OCI-LY1 (cell line): ENCODE measurements around the gene PILRA.

Experiments
- EZH2 ChIP-seq: fragments of 200-600 bp; sonication (generic), shearing (Covaris generic); IDR thresholded peaks from 2 replicates; pipeline ENCODE4 v1.8.0; 2017; ENCODE audit warnings: borderline replicate concordance, mixed run types, mild to moderate bottlenecking, antibody characterized with exemption, low read length, moderate library complexity, mixed read lengths
- TF ChIP-seq, protein P1 (sequence below): fragments of 200-600 bp; sonication (generic), shearing (Covaris generic); IDR thresholded peaks from 2 replicates; pipeline ENCODE4 v1.5.1; 2017; ENCODE audit warnings: mild to moderate bottlenecking, antibody characterized with exemption, low read length, moderate library complexity, mixed read lengths

DNA sequence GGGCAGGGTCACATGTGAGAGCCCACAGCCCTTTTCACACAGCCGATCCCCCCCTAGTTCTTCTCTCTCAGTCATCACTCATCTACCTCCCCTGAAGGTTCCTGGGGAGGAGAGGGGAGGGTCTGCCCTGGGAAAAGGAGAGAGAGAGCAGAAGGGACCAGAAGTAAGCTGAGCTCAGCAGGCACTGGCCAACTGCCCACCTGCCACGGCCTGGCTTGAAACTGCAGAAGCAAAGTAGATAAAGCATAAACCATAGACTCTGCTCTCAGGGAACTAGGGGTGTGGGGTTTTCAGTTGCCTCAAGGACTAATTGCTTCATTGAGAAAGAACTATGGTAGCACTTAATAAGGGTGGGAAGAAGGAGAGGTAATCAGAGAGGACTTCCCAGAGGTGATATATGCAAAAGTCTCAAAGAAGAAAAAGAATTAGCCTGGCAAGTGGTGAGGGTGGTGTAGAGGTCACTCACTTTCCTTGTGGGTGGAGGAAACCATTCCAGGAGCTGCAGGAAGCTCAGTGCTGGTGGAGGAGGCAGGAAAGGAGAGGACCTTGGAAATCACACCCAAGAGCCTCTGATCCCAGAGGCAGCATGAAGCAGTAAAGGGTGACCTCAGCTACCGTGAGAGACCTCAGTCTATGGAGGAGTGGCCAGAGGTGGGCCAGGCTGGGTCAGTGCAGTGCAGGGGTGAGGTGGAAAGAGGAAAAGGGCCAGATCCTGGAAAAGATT is 17.2 kb downstream of the PILRA start:
- TF ChIP-seq, protein P1, sequence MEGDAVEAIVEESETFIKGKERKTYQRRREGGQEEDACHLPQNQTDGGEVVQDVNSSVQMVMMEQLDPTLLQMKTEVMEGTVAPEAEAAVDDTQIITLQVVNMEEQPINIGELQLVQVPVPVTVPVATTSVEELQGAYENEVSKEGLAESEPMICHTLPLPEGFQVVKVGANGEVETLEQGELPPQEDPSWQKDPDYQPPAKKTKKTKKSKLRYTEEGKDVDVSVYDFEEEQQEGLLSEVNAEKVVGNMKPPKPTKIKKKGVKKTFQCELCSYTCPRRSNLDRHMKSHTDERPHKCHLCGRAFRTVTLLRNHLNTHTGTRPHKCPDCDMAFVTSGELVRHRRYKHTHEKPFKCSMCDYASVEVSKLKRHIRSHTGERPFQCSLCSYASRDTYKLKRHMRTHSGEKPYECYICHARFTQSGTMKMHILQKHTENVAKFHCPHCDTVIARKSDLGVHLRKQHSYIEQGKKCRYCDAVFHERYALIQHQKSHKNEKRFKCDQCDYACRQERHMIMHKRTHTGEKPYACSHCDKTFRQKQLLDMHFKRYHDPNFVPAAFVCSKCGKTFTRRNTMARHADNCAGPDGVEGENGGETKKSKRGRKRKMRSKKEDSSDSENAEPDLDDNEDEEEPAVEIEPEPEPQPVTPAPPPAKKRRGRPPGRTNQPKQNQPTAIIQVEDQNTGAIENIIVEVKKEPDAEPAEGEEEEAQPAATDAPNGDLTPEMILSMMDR, result no peak
- no peak for TF ChIP-seq EZH2
